C4-2B (cell line): ENCODE results near the gene GSG1L2.

ENCODE experiments used
- CTCF ChIP-seq: fragments of 450-650 bp; conservative IDR thresholded peaks from 2 replicates; pipeline ENCODE4 v1.5.1; 2017; ENCODE audit warnings: mild to moderate bottlenecking
- ZFX ChIP-seq: fragments of 450-650 bp; IDR thresholded peaks from 2 replicates; pipeline ENCODE4 v1.6.1; 2017

GRCh38 chr17:9868552-9868951 is 46.7 kb upstream of the GSG1L2 start:
- no peak for TF ChIP-seq CTCF
- TF ChIP-seq ZFX: no peak
